ENCODE results near the gene HSD17B11.
"Not testable (repeated sequence)": the region's sequence is repeated elsewhere in the genome, so short reads cannot be mapped to it uniquely, and the experiment has no call there.

HSD17B11 gene

DNA sequence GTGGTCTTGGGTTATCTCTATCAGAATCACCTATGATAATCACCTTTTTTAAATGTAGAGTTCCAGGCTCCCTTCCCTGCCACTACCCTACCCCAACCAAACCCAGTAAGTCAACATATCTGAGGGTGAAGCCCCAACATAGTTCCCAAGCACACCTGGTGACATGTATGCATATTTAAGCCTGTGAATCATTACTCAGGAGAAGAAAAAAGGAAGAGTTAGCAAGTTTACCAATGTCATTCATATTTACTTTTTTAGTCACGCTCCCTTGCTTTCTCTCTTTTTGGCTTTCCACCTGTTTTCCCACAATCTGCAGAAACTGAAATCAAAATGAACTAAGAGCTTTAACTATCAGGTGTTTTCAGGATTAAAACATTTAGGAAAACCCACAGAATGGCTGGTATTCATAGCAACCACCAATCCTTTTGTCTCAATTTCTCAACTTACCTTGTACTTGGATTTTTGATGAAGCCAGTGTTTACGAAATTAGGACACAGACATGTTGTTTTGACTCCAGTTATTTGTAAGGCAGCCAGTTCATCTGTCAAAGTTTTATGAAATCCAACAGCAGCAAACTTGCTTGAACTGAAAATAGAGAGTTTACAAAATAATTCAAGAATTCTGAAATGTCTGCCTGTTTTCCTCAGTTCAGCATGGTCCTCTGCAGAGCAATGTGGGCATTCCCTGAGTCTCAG lies 34.0 kb downstream of the HSD17B11 start:
- no peak for DNase-seq (ENCODE audit: insufficient read length, low spot score)
- no peak for FAIRE-seq
- TF ChIP-seq, protein P1, sequence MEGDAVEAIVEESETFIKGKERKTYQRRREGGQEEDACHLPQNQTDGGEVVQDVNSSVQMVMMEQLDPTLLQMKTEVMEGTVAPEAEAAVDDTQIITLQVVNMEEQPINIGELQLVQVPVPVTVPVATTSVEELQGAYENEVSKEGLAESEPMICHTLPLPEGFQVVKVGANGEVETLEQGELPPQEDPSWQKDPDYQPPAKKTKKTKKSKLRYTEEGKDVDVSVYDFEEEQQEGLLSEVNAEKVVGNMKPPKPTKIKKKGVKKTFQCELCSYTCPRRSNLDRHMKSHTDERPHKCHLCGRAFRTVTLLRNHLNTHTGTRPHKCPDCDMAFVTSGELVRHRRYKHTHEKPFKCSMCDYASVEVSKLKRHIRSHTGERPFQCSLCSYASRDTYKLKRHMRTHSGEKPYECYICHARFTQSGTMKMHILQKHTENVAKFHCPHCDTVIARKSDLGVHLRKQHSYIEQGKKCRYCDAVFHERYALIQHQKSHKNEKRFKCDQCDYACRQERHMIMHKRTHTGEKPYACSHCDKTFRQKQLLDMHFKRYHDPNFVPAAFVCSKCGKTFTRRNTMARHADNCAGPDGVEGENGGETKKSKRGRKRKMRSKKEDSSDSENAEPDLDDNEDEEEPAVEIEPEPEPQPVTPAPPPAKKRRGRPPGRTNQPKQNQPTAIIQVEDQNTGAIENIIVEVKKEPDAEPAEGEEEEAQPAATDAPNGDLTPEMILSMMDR (IDR thresholded peaks at IDR 0.05; ENCODE audit: insufficient read depth, missing control alignments): no peak

DNA sequence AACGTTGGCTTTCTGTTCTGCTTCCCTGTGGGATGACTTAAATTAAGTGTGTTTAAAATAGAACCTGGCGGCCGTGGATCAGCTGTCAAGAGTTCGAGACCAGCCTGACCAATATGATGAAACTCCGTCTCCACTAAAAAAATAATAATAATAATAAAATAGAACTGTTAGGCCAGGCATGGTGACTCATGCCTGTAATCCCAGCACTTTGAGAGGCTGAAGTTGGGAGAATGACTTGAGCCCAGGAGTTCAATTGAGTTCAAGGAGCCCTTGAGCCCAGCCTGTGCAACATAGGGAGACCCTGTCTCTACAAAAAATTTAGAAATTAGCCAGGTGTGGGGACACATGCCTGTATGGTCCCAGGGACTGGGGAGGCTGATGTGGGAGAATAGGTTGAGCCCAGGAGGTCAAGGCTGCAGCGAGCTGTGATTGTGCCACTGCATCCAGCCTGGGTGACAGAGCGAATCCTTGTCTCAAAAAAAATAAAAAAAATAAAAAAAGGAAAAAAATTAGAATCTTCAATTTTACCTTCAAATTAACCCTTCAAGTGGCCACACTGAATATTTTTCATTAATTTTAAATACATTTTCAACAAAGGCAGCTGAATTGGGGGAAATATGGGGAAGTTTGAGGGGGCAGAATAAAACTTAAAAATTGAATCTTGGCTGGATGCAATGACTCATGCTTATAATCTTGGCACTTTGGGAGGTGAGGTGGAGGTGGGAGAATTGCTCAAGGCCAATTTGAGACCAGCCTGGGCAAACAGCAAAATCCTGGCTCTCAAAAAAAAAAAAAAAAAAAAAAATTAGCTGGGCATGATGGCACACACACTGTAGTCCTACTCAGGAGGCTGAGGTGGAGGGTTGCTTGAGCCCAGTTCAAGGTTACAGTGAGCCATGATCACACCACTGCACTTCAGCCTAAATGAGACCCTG lies 36.6 kb downstream of the HSD17B11 start:
- no peak for DNase-seq (ENCODE audit: insufficient read length, low spot score)
- TF ChIP-seq, protein P1 (IDR thresholded peaks at IDR 0.05; ENCODE audit: insufficient read depth, missing control alignments): no peak
- no peak for FAIRE-seq

DNA sequence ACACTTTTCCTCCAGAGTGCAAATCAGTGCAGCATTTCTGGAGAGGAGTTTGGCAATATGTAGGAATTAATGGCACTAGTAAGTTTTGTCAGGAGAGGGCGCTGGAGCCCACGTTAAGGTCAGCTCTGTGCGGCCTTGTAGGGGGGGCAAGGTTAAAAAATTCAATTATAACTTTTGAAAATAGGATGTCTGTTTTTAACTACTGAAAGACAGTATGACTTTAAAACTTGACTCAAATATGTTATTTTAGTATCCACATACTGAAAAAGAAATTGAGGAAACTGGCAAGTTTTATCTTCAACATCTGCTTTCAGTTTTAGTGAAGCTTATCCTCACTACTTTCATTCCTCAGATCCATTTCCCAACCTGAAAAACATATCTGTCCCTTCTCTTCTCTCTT lies 37.4 kb downstream of the HSD17B11 start:
- FAIRE-seq (peak; percentile 6), DNase-seq (ENCODE audit: insufficient read length, low spot score) (no peak)
- TF ChIP-seq, protein P1 (IDR thresholded peaks at IDR 0.05; ENCODE audit: insufficient read depth, missing control alignments): peak; percentile 20

DNA sequence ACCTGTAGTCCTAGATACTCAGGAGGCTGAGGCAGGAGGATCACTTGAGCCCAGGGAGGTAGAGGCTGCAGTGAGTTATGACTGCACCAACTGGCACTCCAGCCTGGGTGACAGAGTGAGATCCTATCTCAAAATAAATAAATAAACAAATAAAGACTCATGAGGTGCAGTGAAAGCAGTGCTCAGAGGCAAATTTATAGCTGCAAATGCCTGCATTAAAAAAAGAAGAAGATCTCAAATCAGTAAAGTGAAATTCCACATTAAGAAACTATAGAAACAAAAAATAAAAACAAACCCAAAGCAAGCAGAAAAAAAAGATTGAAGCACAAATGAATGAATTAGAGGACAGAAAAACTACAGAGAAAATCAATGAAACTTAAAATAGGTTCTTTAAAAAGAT lies 45.8 kb downstream of the HSD17B11 start:
- FAIRE-seq: no peak
- TF ChIP-seq, protein P1 (IDR thresholded peaks at IDR 0.05; ENCODE audit: insufficient read depth, missing control alignments): no peak
- no peak for DNase-seq (ENCODE audit: insufficient read length, low spot score)

DNA sequence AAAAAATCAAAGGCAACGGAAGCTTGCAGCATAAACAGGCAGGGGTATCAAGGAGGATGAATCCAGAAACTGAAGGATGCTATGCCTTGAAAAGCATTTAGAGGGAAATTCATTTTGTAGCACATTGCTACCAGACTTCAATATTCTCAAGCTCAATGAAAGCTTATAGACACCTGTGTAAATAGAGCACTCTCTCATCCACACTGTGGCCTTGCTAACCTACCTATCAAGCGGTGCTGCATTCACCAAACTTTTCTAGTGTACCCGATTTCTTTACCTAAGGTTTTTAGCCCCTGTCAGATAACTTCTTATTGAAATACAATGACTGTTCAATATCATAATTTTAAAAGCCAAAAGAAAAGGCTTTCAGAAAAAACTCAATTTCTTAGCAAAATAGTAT lies 48.1 kb downstream of the HSD17B11 start:
- DNase-seq (ENCODE audit: insufficient read length, low spot score) (no peak), FAIRE-seq (no peak)

DNA sequence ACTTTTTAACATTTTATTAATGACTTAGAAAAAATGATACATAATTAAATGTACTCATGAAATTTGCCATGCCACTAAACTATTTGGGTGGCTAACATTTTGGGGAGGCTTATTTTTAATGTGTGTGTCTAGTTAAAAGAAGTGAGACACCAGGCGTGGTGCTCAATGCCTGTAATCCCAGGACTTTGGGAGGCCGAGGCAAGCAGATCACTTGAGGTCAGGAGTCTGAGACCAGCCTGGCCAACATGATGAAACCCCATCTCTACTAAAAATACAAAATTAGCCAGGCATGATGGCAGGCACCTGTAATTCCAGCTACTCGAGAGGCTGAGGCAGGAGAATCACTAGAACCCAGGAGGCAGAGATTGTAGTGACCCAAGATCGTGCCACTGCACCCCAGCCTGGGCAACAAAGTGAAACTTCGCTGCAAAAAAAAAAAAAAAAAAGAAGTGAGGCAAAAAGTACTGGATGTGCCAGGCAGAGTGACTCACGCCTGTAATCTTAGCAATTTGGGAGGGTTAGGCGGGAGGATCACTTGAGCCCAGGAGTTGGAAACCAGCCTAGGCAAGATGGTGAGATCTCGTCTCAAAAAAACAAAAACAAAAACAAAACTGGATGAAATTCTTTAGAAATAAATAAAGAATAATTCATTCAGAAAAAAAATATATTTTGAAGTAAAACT lies 48.9 kb downstream of the HSD17B11 start:
- FAIRE-seq; DNase-seq (ENCODE audit: insufficient read length, low spot score): not testable (repeated sequence)

More for the DNA sequence above, 48.1 kb downstream of the HSD17B11 start:
- TF ChIP-seq, protein P1 (IDR thresholded peaks at IDR 0.05; ENCODE audit: insufficient read depth, missing control alignments): no peak

DNA sequence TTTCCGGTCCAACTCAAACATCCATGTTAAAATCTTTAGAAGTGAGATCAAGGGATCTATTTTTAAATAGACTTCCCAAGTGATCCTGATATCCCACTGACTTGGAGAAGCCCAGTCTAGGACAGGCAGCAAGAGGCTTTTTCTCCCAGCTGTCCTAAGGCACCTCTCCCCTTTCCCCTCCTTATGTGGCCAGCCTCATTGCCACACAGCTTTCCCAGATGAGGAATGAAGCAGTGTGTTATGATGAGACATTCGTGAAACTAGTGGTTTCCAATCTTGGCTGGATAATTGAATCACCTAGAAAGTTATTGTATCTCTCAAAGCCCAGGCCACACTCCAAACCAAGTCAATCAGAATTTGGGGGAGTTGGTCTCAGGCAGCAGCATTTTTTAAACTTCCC lies 51.5 kb downstream of the HSD17B11 start:
- DNase-seq (ENCODE audit: insufficient read length, low spot score) (no peak), FAIRE-seq (no peak)
- TF ChIP-seq, protein P1 (IDR thresholded peaks at IDR 0.05; ENCODE audit: insufficient read depth, missing control alignments): no peak

Data from D721Med (cell line).